Stimulated activated naive CD8-positive, alpha-beta T cell treated with anti-CD3 and anti-CD28 coated beads, Interleukin-15, Interleukin-2, amounts not matched to agents 100 ng/mL and 50 ng/mL, for 24 hours (primary cell): ENCODE data around the gene PKP1.

ENCODE experiments used
- H3K27ac Mint-ChIP-seq: one replicate; pipeline ENCODE4 v1.8.0; 2021; ENCODE audit warnings: mild to moderate bottlenecking, mixed read lengths
- H3K27me3 Mint-ChIP-seq: one replicate; pipeline ENCODE4 v1.8.0; 2021; ENCODE audit warnings: mixed read lengths
- H3K36me3 Mint-ChIP-seq: one replicate; pipeline ENCODE4 v1.8.0; 2021; ENCODE audit warnings: low read depth, mixed read lengths
- H3K4me1 Mint-ChIP-seq: one replicate; pipeline ENCODE4 v1.8.0; 2021; ENCODE audit warnings: low read depth, mixed read lengths
- H3K4me3 Mint-ChIP-seq: one replicate; pipeline ENCODE4 v1.8.0; 2021; ENCODE audit warnings: mild to moderate bottlenecking, mixed read lengths
- H3K9me3 Mint-ChIP-seq: one replicate; pipeline ENCODE4 v1.8.0; 2021; ENCODE audit warnings: mixed read lengths

PKP1 gene

DNA sequence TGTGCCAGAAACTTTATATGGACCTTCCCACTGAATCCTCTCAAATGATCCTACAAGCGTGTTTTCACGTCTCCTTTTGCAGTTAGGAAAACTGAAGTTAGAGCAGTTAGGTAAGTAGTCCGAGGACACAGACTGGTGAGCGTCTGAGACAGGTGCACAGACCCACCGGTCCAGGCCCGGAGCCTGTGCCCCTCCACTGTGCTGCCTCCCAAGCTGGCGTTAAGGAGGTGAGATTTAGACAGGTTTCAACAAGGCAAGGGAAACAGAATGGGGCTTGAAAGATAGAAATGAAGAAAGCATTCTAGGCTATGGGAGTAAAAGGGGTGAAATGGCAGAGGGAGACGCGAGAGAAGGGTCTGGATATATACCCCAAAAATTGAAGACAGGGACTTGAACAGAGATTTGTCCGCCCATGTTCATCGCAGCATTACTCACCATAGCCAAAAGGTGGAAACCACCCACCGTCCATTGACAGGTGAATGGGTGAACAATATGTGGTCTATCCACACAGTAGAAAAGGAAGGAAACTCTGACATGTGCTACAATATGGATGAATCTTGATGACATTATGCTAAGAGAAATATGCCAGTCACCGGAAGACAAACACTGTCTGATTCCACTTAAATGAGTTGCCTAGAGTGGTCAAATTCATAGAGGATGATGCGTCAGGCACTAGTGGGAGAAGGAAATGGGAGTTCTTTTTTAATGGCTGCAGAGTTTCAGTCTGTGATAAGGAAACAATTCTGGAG, 15.7 kb upstream of the PKP1 start:
- no peaks in the 10 kb centered on the region for H3K9me3 Mint-ChIP-seq
- no peaks in the 10 kb centered on the region for H3K36me3 Mint-ChIP-seq
- H3K4me1 Mint-ChIP-seq = no peaks in the 10 kb centered on the region
- H3K4me3 Mint-ChIP-seq = no peak overlapping the region
- H3K27me3 Mint-ChIP-seq = peaks cover 30% of the 10 kb centered on the region
- H3K27ac Mint-ChIP-seq = no peak overlapping the region

DNA sequence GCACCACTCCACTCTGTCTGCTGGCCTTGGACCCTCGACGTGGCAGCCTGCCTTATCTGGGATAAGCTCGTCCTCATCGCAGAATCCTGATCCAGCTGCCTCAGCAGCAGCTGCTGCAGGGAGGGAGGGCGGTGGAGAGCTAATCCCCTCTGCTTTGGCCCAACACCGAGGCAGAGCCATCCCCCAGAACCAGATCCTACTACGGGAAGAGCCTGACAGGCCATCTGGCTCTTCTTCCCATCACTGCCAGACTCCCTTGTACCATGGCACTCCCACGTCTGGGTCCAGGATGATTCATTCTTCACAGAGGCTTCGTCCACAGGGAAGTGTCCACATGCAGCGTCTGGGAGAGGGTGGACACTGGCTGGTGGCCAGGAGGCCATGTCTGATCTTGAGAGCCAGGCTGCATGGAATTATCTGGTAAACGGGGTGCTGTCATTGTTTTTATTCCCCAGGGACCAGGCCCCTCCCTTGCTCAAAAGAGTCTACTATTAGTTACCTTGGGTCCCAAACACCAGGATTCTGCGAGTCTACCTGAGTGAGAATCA, 14.6 kb upstream of the PKP1 start:
- no peaks in the 10 kb centered on the region for H3K4me1 Mint-ChIP-seq
- H3K27ac Mint-ChIP-seq = no peak overlapping the region
- no peaks in the 10 kb centered on the region for H3K9me3 Mint-ChIP-seq
- no peak overlapping the region for H3K4me3 Mint-ChIP-seq
- peaks cover 30% of the 10 kb centered on the region for H3K27me3 Mint-ChIP-seq
- no peaks in the 10 kb centered on the region for H3K36me3 Mint-ChIP-seq

- H3K4me1 Mint-ChIP-seq = no peaks in the 10 kb centered on the region
- no peaks in the 10 kb centered on the region for H3K9me3 Mint-ChIP-seq
- no peaks in the 10 kb centered on the region for H3K36me3 Mint-ChIP-seq
- H3K4me3 Mint-ChIP-seq = no peak overlapping the region
- peaks cover 30% of the 10 kb centered on the region for H3K27me3 Mint-ChIP-seq
- no peak overlapping the region for H3K27ac Mint-ChIP-seq
Measured at GRCh38 chr1:201269281-201269680, 14.0 kb upstream of the PKP1 start.

- Mint-ChIP-seq H3K4me3 (no peak overlapping the region), H3K36me3 (no peaks in the 10 kb centered on the region), H3K27ac (no peak overlapping the region), H3K4me1 (no peaks in the 10 kb centered on the region), H3K9me3 (no peaks in the 10 kb centered on the region), H3K27me3 (peaks cover 30% of the 10 kb centered on the region)
Measured at GRCh38 chr1:201269900-201270410, 13.4 kb upstream of the PKP1 start.

DNA sequence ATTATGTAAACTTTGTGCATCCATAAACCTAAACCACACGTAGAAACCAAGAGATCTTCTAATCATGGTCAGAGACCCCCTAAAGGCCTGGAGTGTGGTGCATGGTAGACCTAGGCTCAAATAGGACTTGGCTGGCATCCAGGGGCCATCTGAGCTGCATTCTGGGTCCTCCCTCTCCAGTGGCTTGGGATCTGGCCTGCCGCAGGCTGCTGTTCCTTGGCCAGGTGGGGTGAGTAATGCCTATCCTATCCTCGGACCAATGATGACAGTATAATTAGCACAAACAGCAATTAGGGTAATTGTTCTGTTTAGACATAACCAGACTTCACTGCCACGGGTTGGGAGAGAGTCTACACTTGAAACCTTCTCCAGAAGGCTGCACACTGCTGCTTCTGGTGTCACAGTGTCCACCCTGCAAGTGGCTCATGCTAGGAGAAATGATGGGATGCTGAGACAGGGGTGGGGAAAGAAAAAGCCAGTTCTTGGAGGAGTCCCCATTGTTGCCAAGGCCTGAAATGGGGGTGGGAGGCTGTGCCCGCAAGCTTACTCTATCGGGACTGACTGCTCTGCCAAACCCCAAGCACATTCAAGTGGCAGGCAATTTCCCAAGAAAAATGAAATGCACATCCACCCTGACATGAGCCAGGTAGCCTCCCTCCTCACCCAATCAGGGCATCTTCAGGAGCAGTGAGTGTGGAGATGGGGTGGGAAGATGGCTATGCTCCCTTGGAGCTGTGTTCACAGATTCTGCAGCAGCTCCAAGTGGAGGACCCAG, 12.5 kb upstream of the PKP1 start:
- Mint-ChIP-seq H3K4me1 (no peaks in the 10 kb centered on the region), H3K27ac (no peak overlapping the region), H3K27me3 (peaks cover 30% of the 10 kb centered on the region), H3K4me3 (no peak overlapping the region), H3K9me3 (no peaks in the 10 kb centered on the region), H3K36me3 (no peaks in the 10 kb centered on the region)

GRCh38 chr1:201272799-201273198, 10.5 kb upstream of the PKP1 start:
- Mint-ChIP-seq H3K27me3 (peaks cover 18% of the 10 kb centered on the region), H3K9me3 (no peaks in the 10 kb centered on the region), H3K27ac (no peak overlapping the region), H3K4me3 (no peak overlapping the region), H3K4me1 (no peaks in the 10 kb centered on the region), H3K36me3 (no peaks in the 10 kb centered on the region)

DNA sequence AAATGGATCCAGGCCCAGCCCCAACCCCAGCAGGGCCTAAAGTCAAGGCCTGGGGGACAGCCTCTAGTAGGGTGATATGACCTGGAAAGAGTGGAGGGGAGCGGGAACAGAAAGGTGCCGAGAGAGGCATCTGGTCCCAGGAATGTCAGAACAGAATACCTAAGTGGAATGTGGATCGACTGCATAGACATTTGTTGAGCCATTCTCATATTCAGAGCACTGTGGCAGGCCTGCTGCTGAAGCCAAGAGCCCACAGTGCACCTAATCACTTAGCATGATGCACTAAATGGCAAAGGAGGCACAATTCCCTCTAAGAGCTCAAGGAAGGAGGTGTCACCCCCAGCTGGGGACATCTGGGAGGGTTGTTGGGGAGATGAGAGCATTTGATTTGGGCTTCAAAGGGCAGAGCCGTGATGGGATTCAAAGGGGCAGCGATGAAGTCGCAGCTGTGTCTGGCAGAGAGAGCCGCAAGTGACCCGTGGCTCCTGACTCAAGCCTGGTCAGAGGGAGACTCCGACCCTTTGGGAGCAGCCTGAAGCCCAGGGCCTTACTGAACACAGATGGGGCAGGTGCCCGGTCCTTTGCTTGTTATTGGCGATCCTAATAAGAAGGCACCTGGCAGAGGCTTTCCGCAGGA, 8.6 kb upstream of the PKP1 start:
- Mint-ChIP-seq H3K27me3 (peaks cover 18% of the 10 kb centered on the region), H3K36me3 (no peaks in the 10 kb centered on the region), H3K9me3 (no peaks in the 10 kb centered on the region), H3K4me3 (no peak overlapping the region), H3K27ac (no peak overlapping the region), H3K4me1 (no peaks in the 10 kb centered on the region)

DNA sequence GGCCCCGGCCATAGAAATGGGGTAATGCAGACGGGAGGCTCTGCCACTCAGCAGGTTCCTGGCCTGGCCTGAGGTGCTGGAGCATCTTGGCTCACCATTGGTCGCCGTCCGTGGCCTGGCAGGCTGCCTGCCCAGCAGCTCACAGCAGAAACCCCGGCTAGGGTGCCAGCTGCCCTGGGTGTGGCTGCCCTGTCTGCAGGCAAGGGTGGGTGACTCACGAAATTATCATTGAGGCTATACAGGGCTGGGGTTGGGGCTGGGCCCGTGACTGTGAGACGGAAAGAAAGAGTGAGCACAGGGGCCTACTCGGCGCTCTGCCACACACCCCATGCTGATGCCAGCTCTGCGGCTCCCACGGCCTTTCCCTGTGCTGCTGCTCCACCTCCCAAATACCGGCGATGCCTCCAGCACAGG, 8.0 kb upstream of the PKP1 start:
- H3K27ac Mint-ChIP-seq = no peak overlapping the region
- no peak overlapping the region for H3K4me3 Mint-ChIP-seq
- H3K9me3 Mint-ChIP-seq = no peaks in the 10 kb centered on the region
- H3K36me3 Mint-ChIP-seq = no peaks in the 10 kb centered on the region
- H3K27me3 Mint-ChIP-seq = peaks cover 14% of the 10 kb centered on the region
- H3K4me1 Mint-ChIP-seq = no peaks in the 10 kb centered on the region

- Mint-ChIP-seq H3K4me3 (no peak overlapping the region), H3K27me3 (peaks cover 19% of the 10 kb centered on the region), H3K4me1 (no peaks in the 10 kb centered on the region), H3K36me3 (no peaks in the 10 kb centered on the region), H3K9me3 (no peaks in the 10 kb centered on the region), H3K27ac (no peak overlapping the region)
Measured at GRCh38 chr1:201276891-201277290, 6.4 kb upstream of the PKP1 start.

DNA sequence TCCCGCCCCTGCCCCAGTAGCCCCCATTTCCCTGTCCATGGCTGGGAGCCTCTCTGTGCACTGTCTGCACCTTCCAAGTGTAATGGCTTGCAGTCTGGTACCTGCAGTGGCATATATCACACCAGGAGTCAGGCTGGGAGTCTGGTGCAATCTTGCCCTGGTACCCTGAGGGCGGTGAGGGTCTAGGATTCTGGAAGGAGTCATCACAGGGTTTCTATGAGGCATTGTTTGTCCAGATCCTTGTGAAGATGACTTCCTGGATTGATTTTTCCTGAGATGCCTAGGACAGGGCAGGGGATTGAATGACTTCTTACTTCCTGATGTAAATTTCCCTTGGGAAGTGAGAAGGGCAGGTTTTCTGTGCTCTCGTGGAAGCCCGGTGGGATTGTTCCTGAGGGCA, 5.9 kb upstream of the PKP1 start:
- no peaks in the 10 kb centered on the region for H3K9me3 Mint-ChIP-seq
- peaks cover 24% of the 10 kb centered on the region for H3K27me3 Mint-ChIP-seq
- no peak overlapping the region for H3K27ac Mint-ChIP-seq
- no peak overlapping the region for H3K4me3 Mint-ChIP-seq
- no peaks in the 10 kb centered on the region for H3K4me1 Mint-ChIP-seq
- no peaks in the 10 kb centered on the region for H3K36me3 Mint-ChIP-seq

DNA sequence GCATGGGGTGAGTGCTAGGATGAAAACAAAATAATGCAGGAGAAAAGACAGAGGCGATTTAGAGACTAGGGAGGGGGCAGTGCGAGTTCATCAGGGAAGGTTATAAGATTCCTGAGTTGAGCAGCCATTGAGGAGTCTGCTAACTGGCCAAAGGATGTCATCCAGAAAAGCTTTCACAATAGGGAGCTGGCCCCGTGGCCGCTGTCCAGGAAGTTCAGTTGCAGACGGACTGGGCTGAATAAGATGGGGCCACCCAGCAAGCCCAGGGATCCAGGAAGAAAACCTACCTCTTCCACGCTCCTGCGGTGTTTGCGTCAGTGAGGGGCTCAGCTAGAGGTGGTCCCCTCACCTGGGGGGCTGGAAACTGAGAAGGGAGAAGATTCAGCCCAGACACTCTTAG, 4.0 kb upstream of the PKP1 start:
- Mint-ChIP-seq H3K27me3 (peaks cover 37% of the 10 kb centered on the region), H3K9me3 (no peaks in the 10 kb centered on the region)

DNA sequence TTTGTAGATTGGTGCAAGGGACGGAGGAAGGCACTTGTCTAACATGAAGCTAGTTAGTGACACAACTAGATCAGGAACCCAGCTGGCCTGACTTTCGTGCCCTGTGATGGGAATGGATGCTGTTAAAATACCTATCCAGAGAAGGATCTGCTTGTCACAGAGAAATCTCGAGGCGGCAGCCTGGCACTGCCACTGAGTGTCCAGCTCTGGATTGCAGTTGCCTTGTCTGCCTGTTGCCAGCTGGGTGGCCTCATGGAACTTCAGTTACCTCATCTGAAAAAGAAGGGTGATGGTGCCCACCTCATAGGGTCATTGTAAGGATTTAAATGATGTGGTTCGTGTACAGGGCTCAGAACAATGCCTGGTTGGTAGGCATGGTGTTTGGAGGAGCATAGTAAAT, 2.4 kb upstream of the PKP1 start:
- no peak overlapping the region for H3K4me3 Mint-ChIP-seq
- no peak overlapping the region for H3K27ac Mint-ChIP-seq
- no peaks in the 10 kb centered on the region for H3K36me3 Mint-ChIP-seq
- H3K9me3 Mint-ChIP-seq = no peaks in the 10 kb centered on the region
- H3K4me1 Mint-ChIP-seq = peaks cover 4% of the 10 kb centered on the region
- peaks cover 40% of the 10 kb centered on the region for H3K27me3 Mint-ChIP-seq

More for the DNA sequence above, 4.0 kb upstream of the PKP1 start:
- no peak overlapping the region for H3K4me3 Mint-ChIP-seq
- no peaks in the 10 kb centered on the region for H3K36me3 Mint-ChIP-seq
- H3K4me1 Mint-ChIP-seq = peaks cover 4% of the 10 kb centered on the region
- H3K27ac Mint-ChIP-seq = no peak overlapping the region

DNA sequence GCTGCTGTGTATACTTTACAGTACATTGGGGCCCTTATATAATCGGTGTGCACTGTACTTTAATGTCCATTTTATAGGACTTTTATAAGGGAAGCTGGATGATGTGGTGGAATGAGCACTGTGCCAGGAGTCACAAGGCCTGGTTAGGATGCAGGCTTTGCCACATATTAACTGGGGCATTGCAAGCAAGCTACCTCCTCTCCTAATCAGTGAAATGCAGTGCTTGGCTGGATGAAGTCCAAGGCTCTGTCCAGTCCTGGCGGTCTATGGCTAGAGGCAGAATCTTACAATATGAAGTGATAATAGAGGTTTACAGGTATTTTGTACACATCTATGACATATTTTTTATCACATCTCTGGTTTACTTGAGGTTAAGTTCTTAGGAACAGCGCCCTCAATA, 1.7 kb upstream of the PKP1 start:
- Mint-ChIP-seq H3K9me3 (no peaks in the 10 kb centered on the region), H3K27ac (no peak overlapping the region), H3K27me3 (peaks cover 40% of the 10 kb centered on the region), H3K4me3 (no peak overlapping the region), H3K36me3 (no peaks in the 10 kb centered on the region), H3K4me1 (peaks cover 4% of the 10 kb centered on the region)

DNA sequence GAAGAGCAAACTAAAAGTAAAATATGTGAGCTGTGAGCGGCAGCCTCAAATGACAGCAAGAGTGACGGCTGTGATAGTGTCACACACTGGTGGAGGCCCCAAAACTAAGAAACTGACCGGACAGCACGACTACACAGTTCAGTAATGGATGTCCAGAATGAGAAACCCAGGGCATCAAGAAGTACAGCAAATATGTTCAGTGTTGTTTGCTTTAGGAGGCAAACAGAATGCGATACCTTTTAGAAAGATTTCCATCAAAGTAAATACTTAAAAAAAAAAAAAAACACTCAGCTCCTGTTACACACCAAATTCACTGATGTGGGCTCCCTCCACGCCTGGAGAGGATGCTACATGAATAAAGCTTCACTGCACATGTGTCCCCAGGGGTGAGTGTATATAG, 1.1 kb upstream of the PKP1 start:
- no peak overlapping the region for H3K27ac Mint-ChIP-seq
- H3K9me3 Mint-ChIP-seq = no peaks in the 10 kb centered on the region
- H3K27me3 Mint-ChIP-seq = peaks cover 40% of the 10 kb centered on the region
- peaks cover 4% of the 10 kb centered on the region for H3K4me1 Mint-ChIP-seq
- no peaks in the 10 kb centered on the region for H3K36me3 Mint-ChIP-seq
- H3K4me3 Mint-ChIP-seq = no peak overlapping the region
